Transverse colon (tissue), 4 donors: ENCODE results near the gene SLC29A1. TPM values are rescaled to one million over a fixed set of nuclear protein-coding genes. Genes with fewer than 3 reads are reported as not detected.

Source experiments
- DNase-seq: peaks from one replicate; pipeline ENCODE4 v3.0.0-alpha.2; 2019
- H3K27ac ChIP-seq, 4 donors: fragments of 200-600 bp; sonication (generic); 2 replicates each; pipeline ENCODE4 v1.5.1; 2016 to 2018; ENCODE audit warnings: inconsistent platforms in 4 of 4
- H3K27me3 ChIP-seq: fragments of 200-600 bp; sonication (generic); 2 replicates; pipeline ENCODE4 v1.5.1; 2017; ENCODE audit warnings: inconsistent platforms
- H3K36me3 ChIP-seq, 4 donors: fragments of 200-600 bp; sonication (generic); 2 replicates each; pipeline ENCODE4 v1.5.1; 2017 to 2019; ENCODE audit warnings: inconsistent platforms in 4 of 4
- H3K4me1 ChIP-seq, 4 donors: fragments of 200-600 bp; sonication (generic); 2 replicates each; pipeline ENCODE4 v1.5.1; 2017 to 2020; ENCODE audit warnings: inconsistent platforms in 4 of 4
- H3K4me3 ChIP-seq, 4 donors: fragments of 200-600 bp; sonication (generic); 1 replicate in 1 of 4; 2 replicates in 3 of 4; pipeline versions ENCODE4 v1.5.1 to v1.6.1; 2017 to 2019; ENCODE audit warnings: inconsistent platforms in 4 of 4
- H3K9me3 ChIP-seq, 2 donors: fragments of 200-600 bp; sonication (generic); 2 replicates each; pipeline ENCODE4 v1.5.1; 2017 to 2019; ENCODE audit warnings: inconsistent platforms in 2 of 2
- EP300 ChIP-seq: sonication (generic); formaldehyde crosslinking; IDR thresholded peaks from one replicate; pipeline ENCODE4 v1.6.1; 2017; ENCODE audit warnings: antibody characterized with exemption, low read depth
- POLR2A ChIP-seq: fragments of 450-650 bp; IDR thresholded peaks from one replicate; pipeline ENCODE4 v1.6.1; 2016; ENCODE audit warnings: antibody characterized with exemption, mild to moderate bottlenecking, moderate library complexity
- POLR2AphosphoS5 ChIP-seq, 3 donors: sonication (generic); formaldehyde crosslinking; IDR thresholded peaks; one replicate each; pipeline ENCODE4 v1.6.1; 2016; ENCODE audit warnings: antibody characterized with exemption in 3 of 3
- WGBS, 2 donors: methylation state at CpG; one replicate each; pipeline ENCODE4 v1.1.5; 2018; ENCODE audit warnings: low coverage in 1 of 2; 5-methylcytosine and 5-hydroxymethylcytosine counted together
- in situ Hi-C, 4 donors: fragments of 200-750 bp; cut with MboI; loops; one replicate each; pipeline versions ENCODE4 v1.15.0 to v1.15.1; 2017; ENCODE audit warnings: low sequenced_read_pairs in 3 of 4, low pct_ligation_motif_present in 1 of 4, low pct_unique_long_range_greater_than_20kb in 1 of 4
- intact Hi-C: fragments of 100-400 bp; cut with DNase I; formaldehyde crosslinking; loops from one replicate; pipeline ENCODE4 v1.15.1; 2023; ENCODE audit warnings: low total_unique reads
- total RNA-seq, 4 donors: library from RNA; depleted of rRNA; stranded (reverse); fragments of >200 nt; gene quantifications; one replicate each; pipeline ENCODE4 v1.1.0, GENCODE V29; 2016
- TF ChIP-seq, protein P1 (sequence below), 5 experiments: fragments of 200-600 bp in 3 of 5; fragments of 450-650 bp in 2 of 5; sonication (generic) in 3 of 5; IDR thresholded peaks; 1 replicate in 2 of 5; 2 replicates in 3 of 5; pipeline ENCODE4 v1.5.1; 2016 to 2017; ENCODE audit warnings: antibody characterized with exemption in 5 of 5, inconsistent platforms in 3 of 5, mild to moderate bottlenecking in 2 of 5, moderate library complexity in 1 of 5

The SLC29A1 gene
- total RNA-seq, 4 donors from 2014 or later, result 25.1 to 45.2 (median 35.6) TPM

DNA sequence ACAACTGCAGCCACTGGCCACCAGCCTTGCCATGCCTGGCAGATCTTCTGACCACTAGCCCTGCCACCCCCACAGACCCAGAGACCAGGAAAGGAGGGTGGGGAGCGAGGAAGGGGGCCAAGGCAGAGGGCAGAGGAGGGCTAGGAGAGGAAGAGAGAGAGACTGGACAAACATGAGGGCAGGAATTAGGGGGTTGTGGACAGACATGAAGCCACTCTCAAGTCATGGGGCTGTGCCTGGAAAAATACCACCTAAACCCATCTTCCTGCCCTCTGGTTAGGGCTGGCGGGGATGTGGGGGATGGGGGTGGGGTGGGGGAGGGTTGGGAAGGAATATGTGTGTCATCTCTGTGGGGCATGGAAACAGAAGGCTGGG, 1.4 kb upstream of the SLC29A1 start:
- in situ Hi-C loops, result no loop called here
- intact Hi-C loops, result loop anchor here (2.0 kb wide), 1 partner anchor 13 kb away; no protein-coding TSS in a partner anchor
- 35% methylated on average over 2 of the region's 2 CpGs; no CpG with 5 or more reads in 1 of the 2 donors for WGBS, 2 donors
- DNase-seq, result no peak
- H3K4me1 ChIP-seq, result peaks cover 43 to 93% (median 73%) of the 10 kb centered on the region in 4 donors
- peak overlapping the region in 1 of 4 donors; percentile 79 for H3K4me3 ChIP-seq
- no peaks in the 10 kb centered on the region for H3K36me3 ChIP-seq
- H3K27ac ChIP-seq, result peak overlapping the region; percentile 85 to 94 (median 86)
- peaks cover 4% of the 10 kb centered on the region for H3K27me3 ChIP-seq
- TF ChIP-seq, protein P1, sequence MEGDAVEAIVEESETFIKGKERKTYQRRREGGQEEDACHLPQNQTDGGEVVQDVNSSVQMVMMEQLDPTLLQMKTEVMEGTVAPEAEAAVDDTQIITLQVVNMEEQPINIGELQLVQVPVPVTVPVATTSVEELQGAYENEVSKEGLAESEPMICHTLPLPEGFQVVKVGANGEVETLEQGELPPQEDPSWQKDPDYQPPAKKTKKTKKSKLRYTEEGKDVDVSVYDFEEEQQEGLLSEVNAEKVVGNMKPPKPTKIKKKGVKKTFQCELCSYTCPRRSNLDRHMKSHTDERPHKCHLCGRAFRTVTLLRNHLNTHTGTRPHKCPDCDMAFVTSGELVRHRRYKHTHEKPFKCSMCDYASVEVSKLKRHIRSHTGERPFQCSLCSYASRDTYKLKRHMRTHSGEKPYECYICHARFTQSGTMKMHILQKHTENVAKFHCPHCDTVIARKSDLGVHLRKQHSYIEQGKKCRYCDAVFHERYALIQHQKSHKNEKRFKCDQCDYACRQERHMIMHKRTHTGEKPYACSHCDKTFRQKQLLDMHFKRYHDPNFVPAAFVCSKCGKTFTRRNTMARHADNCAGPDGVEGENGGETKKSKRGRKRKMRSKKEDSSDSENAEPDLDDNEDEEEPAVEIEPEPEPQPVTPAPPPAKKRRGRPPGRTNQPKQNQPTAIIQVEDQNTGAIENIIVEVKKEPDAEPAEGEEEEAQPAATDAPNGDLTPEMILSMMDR (IDR thresholded peaks at IDR 0.05), result no peak
- TF ChIP-seq POLR2AphosphoS5 (IDR thresholded peaks at IDR 0.05) (no peak), EP300 (no peak), POLR2A (no peak)
- no peaks in the 10 kb centered on the region for H3K9me3 ChIP-seq

DNA sequence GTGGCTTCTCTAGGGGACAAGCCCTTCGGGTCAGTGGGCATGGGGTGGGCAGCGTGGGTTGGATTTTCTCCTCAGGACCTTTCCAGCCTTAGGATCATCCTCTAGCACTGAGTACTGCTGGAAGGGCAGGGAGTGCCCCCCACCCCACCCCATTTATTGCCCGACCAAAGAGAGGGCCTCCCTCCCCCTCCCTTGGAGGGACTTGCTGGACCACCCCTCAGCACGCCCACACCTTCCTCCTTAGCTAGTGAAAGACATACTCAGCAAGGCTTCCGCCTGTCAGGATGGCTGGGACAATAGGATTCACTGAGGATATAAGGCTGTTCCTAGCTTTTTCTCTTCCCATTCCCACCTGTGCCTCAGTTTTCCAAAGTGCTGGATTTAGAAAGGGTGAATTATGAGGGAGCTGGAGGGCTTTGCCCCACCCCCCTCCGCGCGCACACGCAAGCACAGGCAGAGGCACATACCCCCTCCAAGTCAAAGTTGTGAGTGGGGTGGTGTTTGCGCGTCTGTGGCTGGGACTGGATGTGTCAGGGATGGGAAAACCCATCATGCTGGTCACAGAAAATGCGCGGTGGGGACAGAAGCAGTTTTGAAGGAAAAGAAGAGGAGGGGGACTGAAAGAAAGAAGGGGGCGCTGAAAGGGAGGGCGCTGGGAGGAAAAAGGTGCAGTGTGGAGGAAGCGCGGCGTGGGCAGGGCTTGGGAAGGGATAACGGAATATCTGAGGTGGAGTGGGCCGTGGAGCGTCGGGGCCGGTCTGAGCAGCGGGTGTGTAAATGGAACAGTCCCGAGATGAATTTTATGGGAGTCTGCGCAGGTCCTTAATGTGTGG, 693 bp upstream of the SLC29A1 start:
- Histone ChIP-seq H3K36me3 (no peaks in the 10 kb centered on the region), H3K27ac (peak overlapping the region; percentile 85 to 94 (median 86)), H3K4me3 (peak overlapping the region; percentile 19 to 79 (median 56)), H3K4me1 (peaks cover 40 to 93% (median 71%) of the 10 kb centered on the region in 4 donors), H3K27me3 (peaks cover 4% of the 10 kb centered on the region), H3K9me3 (no peaks in the 10 kb centered on the region)
- TF ChIP-seq POLR2A, result no peak
- no peak for TF ChIP-seq POLR2AphosphoS5 (IDR thresholded peaks at IDR 0.05)
- TF ChIP-seq, protein P1 (IDR thresholded peaks at IDR 0.05), result no peak
- no peak for TF ChIP-seq EP300
- WGBS, 2 donors, result 7 to 19% methylated on average over 16 to 26 of the region's 26 CpGs
- no peak for DNase-seq
- in situ Hi-C loops, result no loop called here
- intact Hi-C loops, result no loop called here

DNA sequence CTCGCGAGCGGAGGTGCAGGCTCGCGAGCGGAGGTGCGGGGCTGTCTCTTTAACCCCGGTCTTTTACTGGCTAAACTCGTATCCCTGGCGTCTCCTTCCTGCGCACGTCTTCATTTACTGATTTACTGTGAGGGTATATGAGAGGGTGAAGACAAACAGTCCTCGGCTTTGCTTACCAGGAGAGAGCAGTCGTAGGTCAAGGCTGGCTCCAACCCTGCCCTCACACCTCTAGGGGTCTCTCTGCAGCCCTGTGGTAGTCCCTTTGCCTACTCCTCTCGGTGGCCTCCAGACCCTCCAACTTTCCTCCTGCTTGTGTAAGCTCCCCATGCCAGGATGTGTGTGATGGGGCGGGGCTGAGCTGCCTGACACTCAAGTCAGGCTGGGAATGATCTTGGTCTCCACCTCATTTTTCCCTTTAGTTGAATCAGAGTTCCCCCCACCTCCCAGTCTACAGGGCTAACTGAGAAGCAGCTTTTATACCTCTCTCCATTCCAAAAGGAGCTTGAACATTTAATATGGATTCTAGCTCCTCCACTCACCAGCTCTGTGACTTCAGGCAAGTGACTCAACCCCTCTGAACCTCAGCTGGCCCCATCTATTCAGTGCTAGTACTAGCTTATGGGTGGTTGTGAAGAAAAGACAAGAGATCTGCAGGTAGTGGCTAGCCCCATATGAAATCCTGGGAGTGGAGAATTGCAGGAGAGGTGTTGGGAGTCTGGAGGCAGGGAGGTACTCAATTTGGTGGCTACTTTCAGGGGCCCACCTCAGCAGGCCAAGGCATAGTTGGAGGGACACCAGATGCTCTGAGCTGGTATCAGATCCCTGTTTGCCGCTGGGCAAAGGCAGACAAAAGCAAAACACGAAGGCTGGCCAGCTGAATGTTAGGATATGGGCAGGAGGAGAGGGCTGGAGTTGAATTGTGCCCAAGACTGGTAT, 902 bp downstream of the SLC29A1 start:
- no peaks in the 10 kb centered on the region for H3K36me3 ChIP-seq
- 7% methylated on average over 14 of the region's 18 CpGs; no CpG with 5 or more reads in 1 of the 2 donors for WGBS, 2 donors
- peak overlapping the region; percentile 85 to 94 (median 86) for H3K27ac ChIP-seq
- H3K9me3 ChIP-seq, result no peaks in the 10 kb centered on the region
- intact Hi-C loops (no loop called here), in situ Hi-C loops (no loop called here)
- peaks cover 32 to 86% (median 59%) of the 10 kb centered on the region in 4 donors for H3K4me1 ChIP-seq
- peaks cover 4% of the 10 kb centered on the region for H3K27me3 ChIP-seq
- no peak for DNase-seq
- peak overlapping the region; percentile 51 to 79 (median 58) for H3K4me3 ChIP-seq
- TF ChIP-seq POLR2AphosphoS5 (IDR thresholded peaks at IDR 0.05), result no peak
- TF ChIP-seq POLR2A, result no peak
- TF ChIP-seq, protein P1 (IDR thresholded peaks at IDR 0.05), result no peak
- no peak for TF ChIP-seq EP300

DNA sequence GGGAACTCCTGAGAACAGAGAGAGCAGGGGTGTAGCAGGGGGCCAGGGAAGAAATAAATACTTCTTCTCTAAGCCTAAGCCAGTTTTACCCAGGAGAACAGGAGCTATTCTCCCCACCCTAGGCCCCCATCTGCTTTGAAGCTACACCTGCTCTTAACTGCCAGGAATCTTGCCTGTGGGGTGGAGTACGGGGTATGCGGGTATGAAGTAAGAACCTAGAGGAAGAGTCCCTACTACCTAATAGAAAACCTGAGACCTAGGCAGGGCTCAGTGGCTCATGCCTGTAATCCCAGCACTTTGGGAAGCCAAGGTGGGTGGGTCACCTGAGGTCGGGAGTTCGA, 1.5 kb downstream of the SLC29A1 start:
- in situ Hi-C loops (no loop called here), intact Hi-C loops (no loop called here)
- no peak for DNase-seq
- H3K9me3 ChIP-seq, result no peaks in the 10 kb centered on the region
- H3K4me3 ChIP-seq, result peak overlapping the region in 1 of 4 donors; percentile 79
- WGBS, 2 donors, result 83% methylated on average over 4 of the region's 4 CpGs; no CpG with 5 or more reads in 1 of the 2 donors
- peaks cover 34 to 80% (median 53%) of the 10 kb centered on the region in 4 donors for H3K4me1 ChIP-seq
- peak overlapping the region; percentile 2 to 94 (median 86) for H3K27ac ChIP-seq
- no peaks in the 10 kb centered on the region for H3K36me3 ChIP-seq
- TF ChIP-seq, protein P1 (IDR thresholded peaks at IDR 0.05), result no peak
- TF ChIP-seq EP300 (no peak), POLR2AphosphoS5 (IDR thresholded peaks at IDR 0.05) (no peak), POLR2A (no peak)
- H3K27me3 ChIP-seq, result peaks cover 4% of the 10 kb centered on the region
